Testis (tissue), 3 donors: ENCODE results near the gene PCDHB3. TPM values are rescaled to one million over a fixed set of nuclear protein-coding genes. Genes with fewer than 3 reads are reported as not detected.
A peak's percentile ranks its signal among the peaks of the same experiment; 100 is the strongest.
"Not testable (repeated sequence)": the region's sequence is repeated elsewhere in the genome, so short reads cannot be mapped to it uniquely, and the experiment has no call there.

Source experiments
- DNase-seq: peaks from one replicate; pipeline ENCODE4 v3.0.0-alpha.2; 2019
- H3K27ac ChIP-seq, 2 donors: fragments of 200-600 bp; sonication (generic); one replicate each; pipeline ENCODE4 v1.5.1; 2019
- H3K27me3 ChIP-seq: fragments of 200-600 bp; sonication (generic); one replicate; pipeline ENCODE4 v1.5.1; 2019
- H3K36me3 ChIP-seq: fragments of 200-600 bp; sonication (generic); one replicate; pipeline ENCODE4 v1.5.1; 2017; ENCODE audit warnings: low read depth; ENCODE audit errors: missing control alignments
- H3K4me1 ChIP-seq: fragments of 200-600 bp; sonication (generic); one replicate; pipeline ENCODE4 v1.5.1; 2019
- H3K4me3 ChIP-seq, 2 donors: fragments of 200-600 bp; sonication (generic); one replicate each; pipeline ENCODE4 v1.5.1; 2017 to 2019
- H3K9me3 ChIP-seq: fragments of 200-600 bp; sonication (generic); one replicate; pipeline ENCODE4 v1.5.1; 2017
- CTCF ChIP-seq, 3 experiments: fragments of 450-650 bp in 2 of 3; fragments of 200-600 bp in 1 of 3; sonication (generic) in 1 of 3; IDR thresholded peaks; one replicate each; pipeline ENCODE4 v1.5.1; 2016 to 2019; ENCODE audit warnings: antibody characterized with exemption in 3 of 3, mild to moderate bottlenecking in 2 of 3, moderate library complexity in 1 of 3
- POLR2A ChIP-seq: fragments of 450-650 bp; IDR thresholded peaks from one replicate; pipeline ENCODE4 v1.6.1; 2017; ENCODE audit warnings: antibody characterized with exemption, mild to moderate bottlenecking, moderate library complexity
- WGBS, 2 donors: methylation state at CpG; one replicate each; pipeline ENCODE4 v1.1.5; 2018; 5-methylcytosine and 5-hydroxymethylcytosine counted together
- intact Hi-C: fragments of 100-400 bp; cut with DNase I; formaldehyde crosslinking; loops from one replicate; pipeline ENCODE4 v1.15.1; 2023; ENCODE audit warnings: low total_unique reads
- polyA plus RNA-seq: library from polyadenylated mRNA; stranded (reverse); fragments of 350-450 nt; fragmentation: Illumina TruSeq; extraction: RNeasy Lipid Tissue Mini Kit (QIAGEN cat#74804); gene quantifications from one replicate; pipeline ENCODE4 v1.2.3, GENCODE V29; 2014; ENCODE audit warnings: low read depth, low replicate concordance; ENCODE audit not compliant: insufficient read depth
- total RNA-seq, 2 donors: library from RNA; depleted of rRNA; stranded (reverse); fragments of >200 nt; gene quantifications; one replicate each; pipeline ENCODE4 v1.2.3, GENCODE V29; 2016

The PCDHB3 gene
- total and polyA plus RNA-seq, 3 donors from 2014 or later = 1.6 to 6.5 (median 3.1) TPM

- Histone ChIP-seq H3K4me3 (peak overlapping the region; percentile 6 to 40), H3K27me3 (no peaks in the 10 kb centered on the region), H3K9me3 (no peaks in the 10 kb centered on the region), H3K27ac (no peak overlapping the region), H3K36me3 (no peaks in the 10 kb centered on the region), H3K4me1 (no peaks in the 10 kb centered on the region)
- DNase-seq = no peak
- no peak for TF ChIP-seq POLR2A
- TF ChIP-seq CTCF (IDR thresholded peaks at IDR 0.05) = no peak
- 22 to 37% methylated on average over 12 of the region's 12 CpGs for WGBS, 2 donors
- intact Hi-C loops = no loop called here
Observed at GRCh38 chr5:141121985-141122384, 21.7 kb downstream of the PCDHB3 start.

- WGBS, 2 donors = 14 to 25% methylated on average over 16 to 21 of the region's 73 CpGs
- H3K9me3 ChIP-seq, H3K27me3 ChIP-seq, H3K27ac ChIP-seq, H3K4me3 ChIP-seq, H3K4me1 ChIP-seq, DNase-seq, H3K36me3 ChIP-seq, intact Hi-C loops: not testable (repeated sequence)
Observed at GRCh38 chr5:141123396-141124135, 23.3 kb downstream of the PCDHB3 start.

GRCh38 chr5:141127305-141127704 is 27.0 kb downstream of the PCDHB3 start:
- Histone ChIP-seq H3K36me3 (no peaks in the 10 kb centered on the region), H3K4me3 (no peak overlapping the region), H3K9me3 (no peaks in the 10 kb centered on the region), H3K27me3 (no peaks in the 10 kb centered on the region), H3K4me1 (no peaks in the 10 kb centered on the region), H3K27ac (no peak overlapping the region)
- no peak for DNase-seq
- intact Hi-C loops = no loop called here
- WGBS, 2 donors = 63 to 86% methylated on average over 1 of the region's 1 CpG
- TF ChIP-seq POLR2A (no peak), CTCF (IDR thresholded peaks at IDR 0.05) (no peak)

GRCh38 chr5:141135030-141135717 is 34.9 kb downstream of the PCDHB3 start, which contains the start of gene PCDHB5:
Gene PCDHB5 (plus strand): TSS chr5:141135206. CDS start chr5:141135435, 229 bp downstream.
- peaks cover 3% of the 10 kb centered on the region for H3K4me1 ChIP-seq
- peak; percentile 88 for DNase-seq

More at GRCh38 chr5:141135030-141135717, 34.9 kb downstream of the PCDHB3 start, which contains the start of gene PCDHB5:
- Histone ChIP-seq H3K9me3 (no peaks in the 10 kb centered on the region), H3K27ac (peak within 1 kb of the TSS in 1 of 2 donors; percentile 46), H3K4me3 (peak within 1 kb of the TSS; percentile 57), H3K36me3 (no peaks in the 10 kb centered on the region), H3K27me3 (no peaks in the 10 kb centered on the region)
- WGBS, 2 donors = 14% methylated on average over 22 of the region's 22 CpGs
- TF ChIP-seq POLR2A (no peak), CTCF (IDR thresholded peaks at IDR 0.05) (peak; percentile 55 to 69 (median 65))
- intact Hi-C loops = no loop called here
